Left ventricle myocardium inferior (tissue), 1 donor: ENCODE data around the gene CSNK2A2. TPM values are rescaled to one million over a fixed set of nuclear protein-coding genes. Genes with fewer than 3 reads are reported as not detected.

Source experiments
- DNase-seq: peaks from one replicate; pipeline ENCODE4 v3.0.0-alpha.2; 2020
- H3K27ac ChIP-seq: fragments of 200-600 bp; replicated peaks from 2 replicates; pipeline ENCODE4 v1.8.0; 2021
- H3K27me3 ChIP-seq: fragments of 200-600 bp; 2 replicates; pipeline ENCODE4 v1.8.0; 2021; ENCODE audit warnings: low read depth
- H3K36me3 ChIP-seq: fragments of 200-600 bp; 2 replicates; pipeline ENCODE4 v1.8.0; 2021
- H3K4me1 ChIP-seq: fragments of 200-600 bp; 2 replicates; pipeline ENCODE4 v1.8.0; 2021
- H3K4me3 ChIP-seq: fragments of 200-600 bp; 2 replicates; pipeline ENCODE4 v1.8.0; 2021; ENCODE audit warnings: mild to moderate bottlenecking, moderate library complexity
- H3K9me3 ChIP-seq: fragments of 200-600 bp; replicated peaks from 2 replicates; pipeline ENCODE4 v1.8.0; 2021
- intact Hi-C: fragments of 100-400 bp; cut with micrococcal nuclease; formaldehyde crosslinking; loops from one replicate; pipeline ENCODE4 v1.11.0; 2022
- total RNA-seq: library from RNA; stranded (reverse); fragmentation: NEBNext Ultra II Directional; extraction: Animal tissue kit (Norgen Biotek cat#: 25700); gene quantifications from one replicate; pipeline ENCODE4 v1.2.1, GENCODE V29; 2021
- TF ChIP-seq, protein P1 (sequence below): fragments of 200-600 bp; IDR thresholded peaks from 2 replicates; pipeline ENCODE4 v1.8.0; 2021; ENCODE audit warnings: antibody characterized with exemption, mild to moderate bottlenecking, borderline replicate concordance
- donor health status: DM: no; HTN: yes; CAD: no; lungs with severe emphysema.

Gene CSNK2A2
- total RNA-seq, 1 donor from 2014 or later: 31.5 TPM

DNA sequence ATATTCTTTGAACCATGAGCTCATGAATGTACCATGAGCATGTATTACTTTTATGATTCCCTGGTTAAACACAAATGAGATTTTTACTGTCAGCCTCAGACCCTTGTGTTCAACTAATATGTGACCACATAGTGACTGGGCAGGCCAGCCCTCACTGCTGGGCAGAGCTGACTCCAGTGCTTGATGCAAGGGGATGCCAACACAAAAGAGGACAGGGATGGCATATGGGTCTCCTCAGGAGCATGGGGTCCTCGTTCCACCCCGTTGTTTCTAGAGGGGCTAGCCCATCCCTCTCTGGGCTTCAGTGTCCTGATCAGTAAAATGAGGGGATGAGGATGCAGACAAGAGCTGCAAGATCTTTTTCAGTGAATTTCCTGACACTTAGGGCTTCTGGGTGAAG is 88.0 kb downstream of the CSNK2A2 start:
- H3K27ac ChIP-seq: no peak overlapping the region
- H3K4me3 ChIP-seq: no peak overlapping the region
- H3K27me3 ChIP-seq: no peaks in the 10 kb centered on the region
- no peak for DNase-seq
- intact Hi-C loops: no loop called here
- no peaks in the 10 kb centered on the region for H3K9me3 ChIP-seq
- TF ChIP-seq, protein P1, sequence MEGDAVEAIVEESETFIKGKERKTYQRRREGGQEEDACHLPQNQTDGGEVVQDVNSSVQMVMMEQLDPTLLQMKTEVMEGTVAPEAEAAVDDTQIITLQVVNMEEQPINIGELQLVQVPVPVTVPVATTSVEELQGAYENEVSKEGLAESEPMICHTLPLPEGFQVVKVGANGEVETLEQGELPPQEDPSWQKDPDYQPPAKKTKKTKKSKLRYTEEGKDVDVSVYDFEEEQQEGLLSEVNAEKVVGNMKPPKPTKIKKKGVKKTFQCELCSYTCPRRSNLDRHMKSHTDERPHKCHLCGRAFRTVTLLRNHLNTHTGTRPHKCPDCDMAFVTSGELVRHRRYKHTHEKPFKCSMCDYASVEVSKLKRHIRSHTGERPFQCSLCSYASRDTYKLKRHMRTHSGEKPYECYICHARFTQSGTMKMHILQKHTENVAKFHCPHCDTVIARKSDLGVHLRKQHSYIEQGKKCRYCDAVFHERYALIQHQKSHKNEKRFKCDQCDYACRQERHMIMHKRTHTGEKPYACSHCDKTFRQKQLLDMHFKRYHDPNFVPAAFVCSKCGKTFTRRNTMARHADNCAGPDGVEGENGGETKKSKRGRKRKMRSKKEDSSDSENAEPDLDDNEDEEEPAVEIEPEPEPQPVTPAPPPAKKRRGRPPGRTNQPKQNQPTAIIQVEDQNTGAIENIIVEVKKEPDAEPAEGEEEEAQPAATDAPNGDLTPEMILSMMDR: no peak
- H3K4me1 ChIP-seq: peaks cover 38% of the 10 kb centered on the region
- H3K36me3 ChIP-seq: peaks cover 29% of the 10 kb centered on the region

DNA sequence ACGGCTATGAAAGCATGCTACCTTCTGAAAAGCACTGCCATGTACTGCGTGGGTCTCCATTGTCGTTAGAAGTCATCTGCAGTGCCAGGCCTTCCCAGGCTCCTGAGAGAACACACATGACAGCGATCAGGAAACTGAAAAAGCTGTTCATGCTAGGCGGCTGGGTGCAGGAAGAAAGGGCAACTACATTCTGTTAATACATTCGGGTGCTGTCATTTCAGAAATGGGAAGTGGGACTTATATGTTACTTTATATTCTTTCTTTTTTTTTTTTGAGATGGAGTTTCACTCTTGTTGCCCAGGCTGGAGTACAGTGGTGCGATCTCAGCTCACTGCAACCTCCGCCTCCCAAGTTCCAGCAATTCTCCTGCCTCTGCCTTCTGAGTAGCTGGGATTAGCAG is 88.6 kb downstream of the CSNK2A2 start:
- H3K9me3 ChIP-seq: no peaks in the 10 kb centered on the region
- peaks cover 34% of the 10 kb centered on the region for H3K4me1 ChIP-seq
- no peak overlapping the region for H3K4me3 ChIP-seq
- intact Hi-C loops: no loop called here
- no peak for DNase-seq
- no peaks in the 10 kb centered on the region for H3K27me3 ChIP-seq
- H3K36me3 ChIP-seq: peaks cover 24% of the 10 kb centered on the region
- TF ChIP-seq, protein P1: no peak
- H3K27ac ChIP-seq: no peak overlapping the region

Other genes with a start within 250 kb of the CSNK2A2 start
- gene CNGB1, start 227.0 kb downstream of the CSNK2A2 start, total RNA-seq: not detected
- gene ZNF319, start 197.4 kb downstream of the CSNK2A2 start, total RNA-seq: 10.0 TPM
- 35.2 TPM for gene USB1, start 196.7 kb downstream of the CSNK2A2 start, total RNA-seq
- 64.1 TPM for gene MMP15, start 172.4 kb downstream of the CSNK2A2 start, total RNA-seq
- 34.5 TPM for gene CFAP20, start 68.7 kb downstream of the CSNK2A2 start, total RNA-seq
- not detected for gene PRSS54, start 96.9 kb upstream of the CSNK2A2 start, total RNA-seq
- gene GINS3, start 194.4 kb upstream of the CSNK2A2 start, total RNA-seq: 4.7 TPM